Measurements from ENCODE around the gene RSKR.
A peak's percentile ranks its signal among the peaks of the same experiment; 100 is the strongest.
"Not testable (repeated sequence)": the region's sequence is repeated elsewhere in the genome, so short reads cannot be mapped to it uniquely, and the experiment has no call there.

Gene RSKR

GRCh38 chr17:28613931-28614381 lies at the start of gene RSKR:
RSKR (minus strand) TSS chr17:28614185; CDS start chr17:28614161, 24 bp downstream.
- no peak for DNase-seq

- no peak for DNase-seq
These were observed 49.7 kb upstream of the RSKR start for GRCh38 chr17:28663723-28664122.

- DNase-seq: no peak
These were observed 48.5 kb upstream of the RSKR start for GRCh38 chr17:28662527-28662829.

GRCh38 chr17:28661635-28662526 lies 47.9 kb upstream of the RSKR start, which contains the start of the genes SDF2 and SUPT6H:
SDF2 (minus strand) TSS chr17:28661906; CDS start chr17:28661876, 30 bp downstream.
SUPT6H (plus strand) TSS chr17:28662205; CDS start chr17:28673402, 11,197 bp downstream.
- DNase-seq: peak; percentile 99

- DNase-seq: not testable (repeated sequence)
These were observed 45.5 kb upstream of the RSKR start for GRCh38 chr17:28659497-28659881.

- DNase-seq: not testable (repeated sequence)
These were observed 44.9 kb upstream of the RSKR start for GRCh38 chr17:28658766-28659496.

GRCh38 chr17:28658342-28658741 lies 44.4 kb upstream of the RSKR start:
- not testable (repeated sequence) for DNase-seq

- no peak for DNase-seq
These were observed 43.8 kb upstream of the RSKR start for GRCh38 chr17:28657756-28658155.

- DNase-seq: no peak
These were observed 41.2 kb upstream of the RSKR start for GRCh38 chr17:28655160-28655559.

GRCh38 chr17:28648698-28649097 lies 34.7 kb upstream of the RSKR start:
- no peak for DNase-seq

GRCh38 chr17:28646039-28646754 lies 32.2 kb upstream of the RSKR start:
- DNase-seq: no peak

- peak; percentile 59 for DNase-seq
These were observed 31.6 kb upstream of the RSKR start for GRCh38 chr17:28645576-28645939.

GRCh38 chr17:28644787-28645575 lies 31.0 kb upstream of the RSKR start, which contains the start of gene BLTP2:
BLTP2 (minus strand) TSS chr17:28645158; CDS start chr17:28645056, 102 bp downstream.
- DNase-seq: peak; percentile 97

- DNase-seq: peak; percentile 72
These were observed 30.2 kb upstream of the RSKR start for GRCh38 chr17:28643983-28644786.

- DNase-seq: no peak
These were observed 27.6 kb upstream of the RSKR start for GRCh38 chr17:28641579-28641978.

- DNase-seq: no peak
These were observed 21.5 kb upstream of the RSKR start for GRCh38 chr17:28635506-28635905.

GRCh38 chr17:28634206-28634865 lies 20.4 kb upstream of the RSKR start:
- no peak for DNase-seq

- DNase-seq: no peak
These were observed 12.8 kb upstream of the RSKR start for GRCh38 chr17:28626818-28627217.

- DNase-seq: no peak
These were observed 10.2 kb upstream of the RSKR start for GRCh38 chr17:28624148-28624547.

GRCh38 chr17:28623696-28624095 lies 9.7 kb upstream of the RSKR start:
- DNase-seq: no peak

GRCh38 chr17:28622186-28622585 lies 8.2 kb upstream of the RSKR start:
- no peak for DNase-seq

All from activated CD8-positive, alpha-beta memory T cell treated with anti-CD3 and anti-CD28 coated beads for 24 hours (primary cell).